H1 (cell line): ENCODE measurements around the gene LLGL2. TPM values are rescaled to one million over a fixed set of nuclear protein-coding genes. Genes with fewer than 3 reads are reported as not detected.

ENCODE experiments used
- CTCF ChIA-PET: fragments of 300-600 bp; sonication (Branson Sonifier 250); formaldehyde crosslinking; loops from one replicate; lab custom pipeline; 2021; ENCODE audit not compliant: partially characterized antibody; lab: Charles Lee
- POLR2A ChIA-PET: fragments of 300-600 bp; sonication (Branson Sonifier 250); formaldehyde crosslinking; loops from one replicate; lab custom pipeline; 2021; ENCODE audit warnings: inconsistent platforms; ENCODE audit not compliant: partially characterized antibody; lab: Charles Lee
- DNase-seq, 2 experiments: peaks; one replicate each; pipeline versions ENCODE4 v3.0.0 to v3.0.0-alpha.2; 2010 to 2022; ENCODE audit warnings: low spot score in 2 of 2, low read depth in 1 of 2, mixed read lengths in 1 of 2
- FAIRE-seq: peaks from 2 replicates; lab custom pipeline; 2011; peaks lifted over from hg19 to GRCh38; lab: Jason Lieb, UNC
- H2AFZ ChIP-seq: 2 replicates; pipeline ENCODE4 v1.8.1; 2012; ENCODE audit warnings: low read length, inconsistent platforms
- H2AK5ac ChIP-seq: 2 replicates; pipeline ENCODE4 v1.6.1; 2013; ENCODE audit warnings: low read depth, low read length
- H2BK120ac ChIP-seq: replicated peaks from 2 replicates; pipeline ENCODE3; 2013; ENCODE audit warnings: low read depth, low read length, inconsistent platforms
- H2BK12ac ChIP-seq: 2 replicates; pipeline ENCODE4 v1.6.1; 2013; ENCODE audit warnings: low read depth, low read length
- H2BK15ac ChIP-seq: 2 replicates; pipeline ENCODE4 v1.6.1; 2013; ENCODE audit warnings: low read length
- H2BK20ac ChIP-seq: 2 replicates; pipeline ENCODE4 v1.6.1; 2013; ENCODE audit warnings: low read length
- H2BK5ac ChIP-seq: 2 replicates; pipeline ENCODE4 v1.6.1; 2013; ENCODE audit warnings: low read depth, low read length
- H3K14ac ChIP-seq: 2 replicates; pipeline ENCODE4 v1.6.1; 2013; ENCODE audit warnings: inconsistent platforms; ENCODE audit not compliant: insufficient read length
- H3K18ac ChIP-seq: 2 replicates; pipeline ENCODE4 v1.6.1; 2013; ENCODE audit warnings: low read length; ENCODE audit errors: extremely low read depth
- H3K23ac ChIP-seq: 2 replicates; pipeline ENCODE4 v1.6.1; 2013; ENCODE audit warnings: inconsistent platforms; ENCODE audit not compliant: insufficient read length
- H3K23me2 ChIP-seq: 2 replicates; pipeline ENCODE4 v1.6.1; 2013; ENCODE audit warnings: low read depth, low read length
- H3K27ac ChIP-seq: 2 replicates; pipeline ENCODE4 v1.6.1; 2011; ENCODE audit warnings: low read depth, low read length, inconsistent platforms
- H3K27me3 ChIP-seq, 4 experiments: replicated peaks in 1 of 4; 1 replicate in 1 of 4; 2 replicates in 3 of 4; pipeline versions ENCODE4 v1.6.1 to v1.8.1; 2011 to 2013; ENCODE audit warnings: low read length in 3 of 4, mild to moderate bottlenecking in 3 of 4, inconsistent platforms in 2 of 4, mixed read lengths in 2 of 4, moderate library complexity in 1 of 4; ENCODE audit not compliant: control insufficient read depth in 3 of 4, insufficient read depth in 3 of 4; ENCODE audit errors: extremely low read depth in 1 of 4
- H3K36me3 ChIP-seq, 4 experiments: 2 replicates each; pipeline versions ENCODE4 v1.6.1 to v1.8.1; 2011 to 2013; ENCODE audit warnings: mild to moderate bottlenecking in 4 of 4, low read length in 3 of 4, moderate library complexity in 2 of 4, control low read depth in 1 of 4, inconsistent platforms in 1 of 4; ENCODE audit not compliant: insufficient read depth in 4 of 4, control insufficient read depth in 2 of 4
- H3K4ac ChIP-seq: replicated peaks from 2 replicates; pipeline ENCODE3; 2013; ENCODE audit warnings: low read length, low read depth, mixed read lengths, inconsistent platforms; ENCODE audit not compliant: insufficient read length
- H3K4me1 ChIP-seq, 4 experiments: replicated peaks in 1 of 4; 1 replicate in 1 of 4; 2 replicates in 3 of 4; pipeline versions ENCODE4 v1.6.1 to v1.8.1; 2011 to 2013; ENCODE audit warnings: low read length in 3 of 4, inconsistent platforms in 2 of 4, mixed read lengths in 1 of 4; ENCODE audit not compliant: insufficient read depth in 4 of 4, control insufficient read depth in 3 of 4
- H3K4me2 ChIP-seq, 2 experiments: 2 replicates each; pipeline versions ENCODE4 v1.6.1 to v1.8.1; 2011 to 2013; ENCODE audit warnings: low read depth in 2 of 2, low read length in 2 of 2, control low read depth in 1 of 2, inconsistent platforms in 1 of 2, mild to moderate bottlenecking in 1 of 2; ENCODE audit not compliant: insufficient read depth in 1 of 2
- H3K4me3 ChIP-seq, 4 experiments: fragments of 200-600, 300-600 bp in 1 of 4; sonication (generic), shearing (Covaris generic), sonication (Bioruptor Twin) in 1 of 4; 2 replicates each; pipeline versions ENCODE4 v1.5.1 to v1.8.1; 2011 to 2016; ENCODE audit warnings: low read length in 4 of 4, low read depth in 3 of 4, control low read depth in 2 of 4, inconsistent platforms in 2 of 4, mild to moderate bottlenecking in 2 of 4, mixed read lengths in 1 of 4, moderate library complexity in 1 of 4; ENCODE audit not compliant: insufficient read depth in 2 of 4; ENCODE audit errors: extremely low read depth in 1 of 4
- H3K56ac ChIP-seq: replicated peaks from 2 replicates; pipeline ENCODE3; 2013; ENCODE audit warnings: low read depth, mild to moderate bottlenecking, mixed read lengths, low read length, inconsistent platforms; ENCODE audit not compliant: insufficient read length
- H3K79me1 ChIP-seq: 2 replicates; pipeline ENCODE4 v1.6.1; 2013; ENCODE audit warnings: low read depth, low read length, control low read depth
- H3K79me2 ChIP-seq, 2 experiments: 2 replicates each; pipeline versions ENCODE4 v1.6.1 to v1.8.1; 2012 to 2013; ENCODE audit warnings: low read length in 2 of 2, mild to moderate bottlenecking in 2 of 2, inconsistent platforms in 1 of 2; ENCODE audit not compliant: insufficient read depth in 2 of 2, control insufficient read depth in 1 of 2
- H3K9ac ChIP-seq, 4 experiments: replicated peaks in 1 of 4; 1 replicate in 1 of 4; 2 replicates in 3 of 4; pipeline versions ENCODE4 v1.6.1 to v1.8.1; 2011 to 2013; ENCODE audit warnings: low read depth in 3 of 4, low read length in 3 of 4, control low read depth in 2 of 4, mild to moderate bottlenecking in 2 of 4, moderate library complexity in 2 of 4, inconsistent platforms in 1 of 4; ENCODE audit errors: extremely low read depth in 1 of 4
- H3K9me3 ChIP-seq, 2 experiments: 2 replicates each; pipeline versions ENCODE4 v1.6.1 to v1.8.1; 2012 to 2013; ENCODE audit warnings: mild to moderate bottlenecking in 2 of 2, moderate library complexity in 2 of 2, control low read depth in 1 of 2, inconsistent platforms in 1 of 2, low read depth in 1 of 2, low read length in 1 of 2, mixed read lengths in 1 of 2; ENCODE audit not compliant: insufficient read depth in 2 of 2
- H4K20me1 ChIP-seq, 2 experiments: replicated peaks in 1 of 2; 2 replicates each; pipeline versions ENCODE3 to v1.8.1; 2011 to 2013; ENCODE audit warnings: inconsistent platforms in 2 of 2, low read length in 2 of 2, mild to moderate bottlenecking in 1 of 2; ENCODE audit not compliant: insufficient read depth in 2 of 2, control insufficient read depth in 1 of 2
- H4K5ac ChIP-seq: 2 replicates; pipeline ENCODE4 v1.6.1; 2013; ENCODE audit warnings: low read length, low read depth, mixed read lengths, inconsistent platforms; ENCODE audit not compliant: insufficient read length
- H4K8ac ChIP-seq: 2 replicates; pipeline ENCODE4 v1.8.0; 2013; ENCODE audit warnings: mild to moderate bottlenecking, moderate library complexity, low read length, inconsistent platforms; ENCODE audit not compliant: insufficient read depth; ENCODE audit errors: extremely low read depth
- H4K91ac ChIP-seq: replicated peaks from 2 replicates; pipeline ENCODE3; 2013; ENCODE audit warnings: low read length, mixed read lengths, inconsistent platforms; ENCODE audit not compliant: insufficient read length
- POLR2A ChIP-seq, 2 experiments: IDR thresholded peaks; 1 replicate in 1 of 2; 2 replicates in 1 of 2; pipeline ENCODE4 v1.6.1; 2011; ENCODE audit warnings: low read depth in 2 of 2, low read length in 2 of 2, mild to moderate bottlenecking in 2 of 2; ENCODE audit errors: control extremely low read depth in 1 of 2
- RAD21 ChIP-seq, 2 experiments: IDR thresholded peaks in 1 of 2; conservative IDR thresholded peaks in 1 of 2; 2 replicates each; pipeline ENCODE4 v1.6.1; 2011; ENCODE audit warnings: low read depth in 2 of 2, low read length in 2 of 2, improper control_type of control experiment in 1 of 2, inconsistent platforms in 1 of 2, mild to moderate bottlenecking in 1 of 2, moderate library complexity in 1 of 2
- RNF2 ChIP-seq: fragments of 200-900, 300-1000 bp; sonication (generic); IDR thresholded peaks from 2 replicates; pipeline ENCODE4 v1.7.1; 2016; ENCODE audit warnings: borderline replicate concordance, low read depth, mild to moderate bottlenecking, antibody characterized with exemption, low read length; ENCODE audit not compliant: poor library complexity, severe bottlenecking; ENCODE audit errors: missing control alignments
- WGBS, 2 experiments: shearing (Covaris generic) in 1 of 2; methylation state at CpG; one replicate each; pipeline versions ENCODE4 v1.1.6 to v1.1.7; 2013 to 2015; ENCODE audit warnings: low lambda C conversion rate in 2 of 2, mixed read lengths in 2 of 2, inconsistent platforms in 1 of 2, low coverage in 1 of 2, missing lambda C conversion rate in 1 of 2; ENCODE audit not compliant: insufficient replicate concordance in 2 of 2, insufficient coverage in 1 of 2, insufficient read length in 1 of 2; ENCODE audit errors: extremely low coverage in 1 of 2, missing lambda C conversion rate in 1 of 2; 5-methylcytosine and 5-hydroxymethylcytosine counted together
- polyA plus RNA-seq, 7 experiments: library from polyadenylated mRNA; depleted of rRNA in 3 of 7; stranded (reverse) in 5 of 7; unstranded in 2 of 7; fragments of >200 nt in 5 of 7; fragments of 200-250 nt in 2 of 7; gene quantifications; 1 replicate in 5 of 7; 2 replicates in 1 of 7; 4 replicates in 1 of 7; pipeline versions ENCODE4 v1.2.1 to v1.2.3, GENCODE V29; 2011 to 2013; ENCODE audit warnings: missing spikeins in 2 of 7, mixed read lengths in 2 of 7
- total RNA-seq: library from RNA; stranded (reverse); fragmentation: NEBNext Ultra II Directional; extraction: Animal tissue kit (Norgen Biotek cat#: 25700); gene quantifications from 2 replicates; pipeline ENCODE4 v1.2.1, GENCODE V29; 2021
- TF ChIP-seq, protein P1 (sequence below), 3 experiments: IDR thresholded peaks; 1 replicate in 2 of 3; 2 replicates in 1 of 3; pipeline versions ENCODE4 v1.5.1 to v1.6.1; 2011; ENCODE audit warnings: low read length in 3 of 3, mild to moderate bottlenecking in 3 of 3, inconsistent platforms in 2 of 3, low read depth in 1 of 3, moderate library complexity in 1 of 3; ENCODE audit not compliant: insufficient read depth in 1 of 3; ENCODE audit errors: control extremely low read depth in 1 of 3

LLGL2 gene
- total and polyA plus RNA-seq, 2 of the 8 experiments (the other 6 are each of a cell fraction or from before 2014, with no cell fraction given) = 64.5 to 77.1 TPM

GRCh38 chr17:75498726-75499213 is 26.7 kb upstream of the LLGL2 start:
- POLR2A ChIA-PET = interaction anchor here (1.0 to 6.4 kb wide), 12 partner anchors 10 to 268 kb away, joined by 3 to 35 read pairs (median 6); partner anchors contain the start of genes GGA3, LLGL2, MRPS7 and TMEM94
- Histone ChIP-seq H3K23ac (no peak overlapping the region), H2BK120ac (no peak overlapping the region), H3K27me3 (no peaks in the 10 kb centered on the region), H3K27ac (no peak overlapping the region), H2BK5ac (no peak overlapping the region; the same call in 1 of the 2 replicates), H4K20me1 (peaks cover 0 to 9% of the 10 kb centered on the region in 2 experiments), H4K91ac (no peak overlapping the region), H2BK20ac (no peak overlapping the region), H2AK5ac (no peak overlapping the region), H3K4ac (no peak overlapping the region), H3K79me2 (no peaks in the 10 kb centered on the region), H3K9ac (no peak overlapping the region), H3K9me3 (no peaks in the 10 kb centered on the region), H2BK12ac (no peak overlapping the region), H3K4me3 (no peak overlapping the region), H4K5ac (no peak overlapping the region), H3K18ac (no peak overlapping the region), H3K79me1 (no peaks in the 10 kb centered on the region), H3K4me1 (no peaks in the 10 kb centered on the region), H3K4me2 (no peak overlapping the region), H3K36me3 (peaks cover 3 to 9% (median 6%) of the 10 kb centered on the region in 4 experiments; a peak in 6 of 8 replicates), H2BK15ac (no peak overlapping the region), H3K23me2 (no peaks in the 10 kb centered on the region), H4K8ac (peak overlapping the region; percentile 57; the same call in 1 of the 2 replicates), H3K56ac (no peak overlapping the region), H2AFZ (no peak overlapping the region), H3K14ac (no peak overlapping the region)
- WGBS, 2 experiments = 75% methylated on average over 16 of the region's 16 CpGs; no CpG with 5 or more reads in 1 of the 2 experiments
- DNase-seq (no peak), FAIRE-seq (no peak)
- CTCF ChIA-PET = interaction anchor here (0.5 to 8.2 kb wide), 11 partner anchors 7 to 258 kb away, joined by 3 to 67 read pairs (median 3); partner anchors contain the start of genes GGA3, MRPS7 and TMEM94
- no peak; a peak in 1 of 4 replicates for TF ChIP-seq RAD21 (IDR thresholded peaks at IDR 0.05 in 1 of 2, conservative IDR thresholded peaks at IDR 0.05 in 1 of 2; ENCODE audit: low read depth in 2 of 2, low read length in 2 of 2)
- TF ChIP-seq, protein P1, sequence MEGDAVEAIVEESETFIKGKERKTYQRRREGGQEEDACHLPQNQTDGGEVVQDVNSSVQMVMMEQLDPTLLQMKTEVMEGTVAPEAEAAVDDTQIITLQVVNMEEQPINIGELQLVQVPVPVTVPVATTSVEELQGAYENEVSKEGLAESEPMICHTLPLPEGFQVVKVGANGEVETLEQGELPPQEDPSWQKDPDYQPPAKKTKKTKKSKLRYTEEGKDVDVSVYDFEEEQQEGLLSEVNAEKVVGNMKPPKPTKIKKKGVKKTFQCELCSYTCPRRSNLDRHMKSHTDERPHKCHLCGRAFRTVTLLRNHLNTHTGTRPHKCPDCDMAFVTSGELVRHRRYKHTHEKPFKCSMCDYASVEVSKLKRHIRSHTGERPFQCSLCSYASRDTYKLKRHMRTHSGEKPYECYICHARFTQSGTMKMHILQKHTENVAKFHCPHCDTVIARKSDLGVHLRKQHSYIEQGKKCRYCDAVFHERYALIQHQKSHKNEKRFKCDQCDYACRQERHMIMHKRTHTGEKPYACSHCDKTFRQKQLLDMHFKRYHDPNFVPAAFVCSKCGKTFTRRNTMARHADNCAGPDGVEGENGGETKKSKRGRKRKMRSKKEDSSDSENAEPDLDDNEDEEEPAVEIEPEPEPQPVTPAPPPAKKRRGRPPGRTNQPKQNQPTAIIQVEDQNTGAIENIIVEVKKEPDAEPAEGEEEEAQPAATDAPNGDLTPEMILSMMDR (IDR thresholded peaks at IDR 0.05; ENCODE audit: control extremely low read depth in 1 of 3, insufficient read depth in 1 of 3, low read depth in 1 of 3, low read length in 3 of 3) = peak in 2 of 3 experiments; percentile 14 to 22; a peak in 2 of 4 replicates
- TF ChIP-seq POLR2A (IDR thresholded peaks at IDR 0.05; ENCODE audit: control extremely low read depth in 1 of 2, low read depth in 2 of 2, low read length in 2 of 2) = peak in 1 of 2 experiments; percentile 49; a peak in 2 of 3 replicates
- no peak for TF ChIP-seq RNF2
